Nucleus accumbens (tissue), 56 donors: ENCODE measurements around the gene DNAJB5.
A peak's percentile ranks its signal among the peaks of the same experiment; 100 is the strongest.

Source experiments
- DNase-seq, 56 donors: peaks; one replicate each; lab custom pipeline; 2025; lab: John Stamatoyannopoulos, UW

Gene DNAJB5

DNA sequence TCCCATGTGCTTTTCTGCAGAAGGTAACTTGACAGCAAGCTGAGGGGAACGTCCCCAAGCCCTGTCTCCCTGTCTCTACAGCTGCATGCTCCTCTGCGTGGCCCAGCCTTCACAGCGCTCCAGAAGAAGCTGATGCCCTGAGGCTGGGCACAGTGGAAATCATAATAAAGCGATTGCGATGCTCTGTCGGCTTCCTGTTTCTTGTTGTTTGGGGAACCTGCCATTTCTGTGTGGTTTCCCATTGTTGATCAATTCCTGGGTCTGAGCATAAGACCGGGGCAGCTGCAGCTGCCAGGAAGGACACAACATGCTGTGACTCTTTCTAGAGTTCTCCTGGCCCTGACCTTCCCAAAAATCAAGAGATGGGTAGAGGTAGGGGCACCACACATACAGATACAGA, 7.2 kb upstream of the DNAJB5 start:
- DNase-seq, result no peak

DNA sequence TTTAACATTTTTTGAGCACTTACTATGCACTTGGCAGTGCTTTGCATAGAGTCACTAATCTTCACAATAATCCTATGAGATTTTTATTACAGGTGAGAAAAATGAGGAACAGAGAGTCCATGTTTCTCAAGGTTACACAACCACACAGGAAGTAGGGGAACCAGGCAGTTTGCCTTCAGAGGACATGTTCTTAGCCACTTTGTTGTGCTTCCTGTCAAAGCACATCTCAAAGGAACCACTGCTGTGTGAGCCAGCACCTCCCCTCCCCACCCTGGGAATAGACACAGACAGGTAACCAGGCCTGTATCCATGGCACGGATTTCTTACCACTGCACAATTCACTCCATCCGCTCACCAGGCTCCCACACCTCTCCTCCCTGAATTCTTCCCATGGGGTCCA, 6.3 kb upstream of the DNAJB5 start:
- DNase-seq, result no peak

DNA sequence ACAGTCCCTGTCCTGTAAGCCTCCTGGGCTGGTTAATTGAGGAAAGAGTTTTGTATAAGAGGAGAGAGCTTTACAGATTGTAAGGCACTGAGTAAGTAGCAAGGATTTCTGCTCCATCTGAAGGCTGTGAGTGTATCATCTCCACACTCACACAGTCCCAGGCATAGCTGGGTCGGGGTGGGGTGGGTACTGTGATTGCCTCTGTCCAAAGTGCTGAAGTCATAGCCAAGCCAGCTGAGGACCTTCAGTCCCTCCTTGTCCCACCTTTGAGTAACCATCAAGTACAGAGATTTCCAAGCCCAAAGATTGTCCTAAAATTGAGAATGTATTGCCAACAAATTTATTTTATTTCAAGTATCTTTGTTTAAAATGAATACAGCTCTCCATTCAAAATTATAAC, 5.5 kb upstream of the DNAJB5 start:
- peak in 1 of 56 donors; percentile 15 for DNase-seq

DNA sequence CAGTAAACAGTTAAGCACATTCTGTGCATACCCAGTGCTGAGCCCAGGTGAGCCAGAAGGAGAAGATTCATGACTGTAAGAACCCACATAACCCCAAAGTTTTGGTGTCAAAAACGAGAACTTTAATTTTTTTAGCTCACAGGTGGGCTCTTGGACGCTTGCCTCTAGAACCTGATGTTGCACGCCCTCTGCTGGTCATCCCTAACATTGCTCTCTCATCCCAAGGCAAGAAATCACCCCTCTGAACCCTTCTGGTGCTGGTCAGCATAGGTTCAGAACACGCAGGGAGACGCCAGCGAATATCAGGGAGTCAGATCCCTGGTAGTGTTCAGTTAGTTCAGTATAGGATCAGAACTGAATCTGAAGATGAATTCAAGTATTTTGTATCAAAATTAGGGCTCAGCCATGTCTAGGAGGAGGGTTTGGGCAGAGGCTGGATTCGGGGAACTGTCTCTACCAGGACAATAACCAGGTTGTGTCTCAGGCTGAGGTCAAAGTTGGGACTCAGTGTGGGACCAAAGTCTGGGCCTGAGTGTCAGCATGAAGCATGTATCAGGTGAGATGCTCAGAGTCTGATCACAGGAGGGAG, 4.1 kb upstream of the DNAJB5 start:
- DNase-seq, result peak in 42 of 56 donors; percentile 11 to 83 (median 38)

DNA sequence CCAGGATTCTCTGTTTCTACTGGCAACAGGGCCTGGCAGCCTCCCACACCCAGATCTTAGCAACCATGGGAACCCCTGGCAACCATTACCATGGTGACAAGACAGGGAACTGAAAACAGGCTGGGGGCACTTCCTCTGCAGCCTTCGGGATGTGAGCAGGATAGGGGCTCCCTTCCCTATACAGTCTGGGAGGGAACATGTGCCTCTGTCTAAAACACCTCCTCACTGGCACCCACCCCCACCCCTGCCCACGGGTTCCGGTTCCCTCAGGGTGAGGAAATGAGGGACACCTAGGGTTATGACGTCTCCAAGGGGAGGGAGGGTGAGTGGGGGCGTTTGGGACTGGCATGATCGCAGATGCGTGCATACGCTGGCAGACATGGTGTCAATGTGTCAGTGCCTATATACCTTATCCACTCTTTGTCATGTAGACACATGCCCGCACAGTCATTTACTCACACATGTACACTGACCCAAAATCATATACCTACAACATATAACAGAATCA, 3.0 kb upstream of the DNAJB5 start:
- peak in 48 of 56 donors; percentile 36 to 93 (median 71) for DNase-seq

DNA sequence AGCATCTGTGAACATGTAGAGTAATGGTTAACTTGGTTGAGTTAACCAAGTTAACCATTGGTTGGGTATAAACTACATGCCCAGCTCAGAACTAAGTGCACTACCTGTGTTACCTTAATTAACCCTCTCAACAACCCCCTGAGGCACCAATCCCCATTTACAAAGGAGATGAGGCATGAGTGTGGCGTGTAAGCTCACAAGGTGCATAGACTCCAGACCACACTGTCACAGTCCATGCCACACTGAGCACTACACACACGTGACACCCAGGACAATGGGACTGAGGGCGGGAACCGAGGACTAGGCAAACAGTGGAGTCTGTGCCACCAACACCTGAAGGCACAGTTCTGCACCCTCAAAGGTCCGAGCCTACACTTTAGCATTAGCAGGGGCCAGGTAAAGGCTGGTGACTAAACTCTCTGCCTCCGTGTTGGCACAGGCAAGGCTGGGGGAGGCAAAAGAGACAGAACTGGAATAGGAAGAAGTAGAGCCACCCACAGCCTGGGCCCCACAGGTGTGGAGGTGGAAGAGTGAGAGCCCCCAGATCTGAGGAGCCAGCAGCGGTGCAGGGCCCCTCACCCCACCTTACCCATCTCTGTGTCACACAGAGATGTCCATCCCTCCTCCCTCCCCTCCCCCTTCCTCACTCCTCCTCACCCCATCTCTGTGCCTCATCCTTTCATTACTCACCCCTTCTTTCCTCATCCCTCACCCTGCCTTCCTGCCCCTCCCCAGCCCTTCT, 2.2 kb upstream of the DNAJB5 start:
- peak in 23 of 56 donors; percentile 12 to 68 (median 30) for DNase-seq

DNA sequence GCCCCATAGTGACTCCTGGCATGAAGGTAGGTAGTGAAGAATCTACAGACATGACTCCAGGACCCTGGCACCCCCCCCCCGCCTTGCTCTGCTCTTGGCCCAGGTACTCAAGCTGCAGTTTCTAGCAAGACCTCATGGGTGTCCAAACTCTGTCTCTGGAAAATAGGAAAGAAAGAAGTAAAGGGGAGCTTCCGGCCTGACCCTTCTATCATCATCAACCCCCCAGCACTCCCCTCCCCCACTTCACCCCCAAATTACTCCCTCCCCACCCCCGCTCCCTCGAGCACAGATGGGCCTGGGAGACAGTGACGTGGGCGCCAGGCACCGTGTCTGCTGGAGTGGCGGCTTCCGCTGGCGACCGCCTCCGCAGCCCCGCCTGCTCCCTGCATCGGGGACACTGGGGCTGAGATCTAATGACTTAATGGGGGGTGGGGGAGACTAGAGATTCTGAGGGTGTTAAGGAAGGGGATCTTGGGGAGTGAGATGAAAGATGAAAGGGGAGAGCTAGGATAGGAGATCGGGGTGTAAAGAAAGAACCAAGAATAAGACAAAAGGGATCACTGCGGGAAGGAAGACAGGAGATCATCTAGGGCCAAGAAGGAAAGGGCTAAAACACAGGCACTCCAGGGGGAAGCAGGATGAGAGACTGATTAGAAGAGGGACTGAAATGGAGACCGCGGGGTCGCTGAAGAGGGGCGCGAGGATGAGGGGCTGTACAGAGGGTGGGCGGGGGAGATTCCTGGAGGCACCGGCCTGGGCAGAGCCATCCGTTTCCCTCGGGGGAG, 1.1 kb upstream of the DNAJB5 start:
- DNase-seq, result peak in 48 of 56 donors; percentile 19 to 85 (median 54)

DNA sequence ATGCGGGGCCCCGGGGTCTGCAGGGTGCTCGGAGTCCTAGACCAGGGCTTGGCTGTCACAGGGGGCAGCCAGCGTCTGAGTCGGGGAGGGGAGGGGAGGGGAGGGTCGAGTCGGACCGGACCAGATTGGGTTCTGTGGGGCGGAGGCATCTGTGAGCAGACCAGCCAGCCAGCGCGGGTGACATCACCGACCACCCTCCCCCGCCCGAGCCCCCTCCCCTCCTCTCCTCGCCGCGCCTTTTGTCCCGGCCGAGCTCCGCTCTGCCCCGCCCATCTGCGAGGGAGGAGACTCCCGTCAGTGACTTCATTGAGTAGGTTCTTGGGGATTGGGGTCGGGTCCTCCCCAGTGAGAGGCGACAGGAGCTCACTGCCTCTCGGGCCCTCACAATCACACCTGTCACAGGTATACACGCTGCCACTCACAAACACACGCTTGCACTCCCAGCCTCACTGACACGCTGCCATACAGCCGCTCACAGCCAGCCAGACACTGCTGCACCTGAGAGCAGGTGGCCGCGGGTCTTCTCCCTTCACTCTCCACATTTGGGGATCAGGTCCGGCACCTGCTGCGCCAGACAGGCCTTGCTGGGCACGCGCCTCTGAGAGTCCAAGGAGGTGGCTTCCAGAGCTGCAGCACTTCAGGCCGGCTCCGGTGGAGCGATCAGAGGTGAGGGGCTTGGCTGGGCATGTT, 546 bp downstream of the DNAJB5 start:
- peak in 37 of 56 donors; percentile 28 to 82 (median 56) for DNase-seq

DNA sequence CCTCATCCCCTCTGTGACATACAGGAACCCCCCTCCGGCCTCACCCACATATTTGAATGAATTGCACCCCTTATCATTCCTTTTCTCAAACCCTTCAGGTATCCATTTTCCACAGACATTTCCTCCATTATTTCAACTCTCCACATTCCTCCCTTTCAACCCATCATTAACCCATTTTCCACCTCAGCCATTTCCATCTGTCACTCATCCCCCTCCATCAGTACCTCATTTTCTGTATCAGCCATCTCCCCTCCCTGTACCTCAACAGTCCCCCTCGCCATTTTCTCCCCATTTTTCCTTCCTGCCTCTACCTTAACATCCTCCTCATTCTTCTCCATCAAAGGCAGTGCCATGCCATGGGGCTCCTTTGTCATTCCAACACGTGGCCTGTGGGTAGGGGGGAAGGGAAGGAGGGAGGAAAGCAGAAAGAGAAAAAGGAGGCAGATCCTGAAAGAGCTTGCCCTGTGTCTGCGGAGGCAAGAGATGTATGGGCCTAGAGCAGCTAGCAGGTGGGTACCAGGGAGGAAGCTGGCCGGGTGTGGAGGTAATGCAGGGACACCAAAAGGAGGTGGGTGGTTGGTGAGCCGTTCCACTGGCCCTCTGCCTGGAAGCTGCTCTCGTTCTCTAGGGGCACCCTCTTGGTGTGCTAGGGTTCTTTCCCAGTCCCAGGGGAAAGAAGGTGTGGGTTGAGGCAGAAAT, 1.5 kb downstream of the DNAJB5 start:
- DNase-seq, result peak in 1 of 56 donors; percentile 16

DNA sequence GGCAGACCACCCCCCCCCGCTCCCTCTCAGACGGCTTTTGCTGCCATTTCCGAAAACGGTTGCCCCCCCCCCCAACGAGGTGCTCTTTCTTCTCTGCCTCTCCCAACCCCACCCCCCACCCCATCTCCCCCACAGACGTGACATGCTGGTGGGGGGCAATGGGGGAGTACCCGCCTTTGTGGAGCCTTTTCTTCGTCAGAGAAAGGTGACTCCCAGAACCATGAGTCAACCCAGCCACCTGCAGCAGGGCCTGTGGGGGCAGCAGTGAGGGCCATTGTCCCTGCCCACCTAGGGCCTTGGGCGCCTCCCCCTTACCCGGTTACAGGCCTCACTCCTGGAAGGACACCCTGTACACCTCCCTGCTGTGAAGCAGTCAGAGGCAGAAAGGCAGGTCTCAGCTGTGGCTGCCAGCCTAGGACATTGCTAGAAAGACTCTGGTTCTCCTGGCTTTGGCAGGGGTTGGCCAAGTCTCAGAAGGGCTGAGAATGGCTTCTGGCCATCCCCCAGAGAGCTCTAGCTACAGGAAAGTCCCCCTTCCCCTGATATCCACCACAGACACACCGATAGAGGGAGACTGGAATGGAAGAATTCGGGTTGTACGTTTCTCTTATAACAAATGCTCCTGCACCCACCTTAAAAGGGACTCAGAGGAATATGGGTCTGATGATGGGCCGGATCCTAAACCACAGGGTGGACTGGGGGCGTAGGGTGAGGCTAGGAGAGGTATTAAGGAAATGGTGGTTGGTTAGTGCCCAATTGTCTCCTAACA, 2.2 kb downstream of the DNAJB5 start:
- DNase-seq, result peak in 20 of 56 donors; percentile 14 to 58 (median 36)

DNA sequence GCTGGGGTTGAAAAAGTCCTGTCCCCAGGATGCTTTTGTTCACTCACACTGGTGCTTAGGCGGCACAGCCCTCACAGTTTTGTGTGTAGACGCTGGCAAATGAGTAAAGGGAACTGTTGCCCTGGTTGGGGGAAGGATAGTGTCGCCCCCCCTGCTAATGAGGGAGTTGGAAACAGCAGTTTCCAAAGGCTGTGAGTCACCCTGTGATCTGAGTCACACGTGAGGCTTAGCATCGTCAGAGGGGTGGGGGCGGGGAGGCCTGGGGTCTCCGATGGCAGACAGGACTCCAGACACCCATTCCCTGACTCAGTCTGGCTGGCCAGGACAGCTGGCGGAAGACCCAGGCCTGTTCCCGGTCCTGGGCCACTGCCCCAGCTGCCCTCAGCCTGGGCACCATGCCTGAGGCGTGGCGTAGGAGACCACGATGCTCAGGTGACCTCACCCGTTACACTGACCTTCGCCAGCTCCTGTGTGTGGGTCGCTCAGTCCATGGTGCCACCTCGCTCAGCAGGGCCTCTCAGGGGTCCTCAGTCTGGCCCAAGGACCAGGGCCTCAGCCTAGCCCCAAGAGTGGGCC, 2.9 kb downstream of the DNAJB5 start:
- peak in 30 of 56 donors; percentile 13 to 87 (median 43) for DNase-seq

DNA sequence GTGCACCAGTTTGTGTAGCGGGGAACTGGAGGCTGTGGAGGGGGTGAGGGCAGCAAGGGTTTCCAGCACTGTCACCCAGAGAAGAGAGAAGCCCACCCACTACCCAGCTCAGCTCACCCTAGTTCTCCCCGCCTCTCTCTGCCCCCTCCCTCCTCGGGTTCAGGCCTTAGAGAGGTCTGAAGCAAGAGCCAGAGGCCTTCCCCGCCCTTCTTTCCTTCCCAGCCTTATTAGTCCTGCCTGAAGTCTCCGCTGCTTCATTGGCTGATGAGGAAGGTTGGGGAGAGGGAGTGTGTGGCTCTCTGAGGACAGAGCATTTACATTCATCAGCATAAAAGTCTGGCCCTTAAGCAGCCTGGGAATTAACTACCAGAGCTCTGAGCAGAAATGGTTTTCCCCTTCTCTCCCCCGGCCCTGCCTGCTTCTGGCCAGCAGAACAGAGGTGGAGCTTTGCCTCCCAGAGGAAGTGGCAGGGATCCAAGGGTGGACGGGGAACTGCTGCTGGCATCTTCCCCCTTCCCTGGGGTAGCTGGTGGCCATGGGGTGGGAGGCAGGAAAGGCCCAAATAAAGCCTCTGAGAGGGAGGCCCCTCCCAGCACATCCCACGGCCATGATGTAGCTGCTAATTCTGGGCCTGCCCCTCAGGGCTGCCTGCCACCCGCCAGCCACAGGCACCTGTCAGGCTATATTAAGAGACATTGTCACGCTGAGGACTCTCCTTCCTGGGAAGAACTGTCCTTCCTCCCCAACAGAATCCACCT, 4.1 kb downstream of the DNAJB5 start:
- peak in 28 of 56 donors; percentile 14 to 69 (median 40) for DNase-seq

DNA sequence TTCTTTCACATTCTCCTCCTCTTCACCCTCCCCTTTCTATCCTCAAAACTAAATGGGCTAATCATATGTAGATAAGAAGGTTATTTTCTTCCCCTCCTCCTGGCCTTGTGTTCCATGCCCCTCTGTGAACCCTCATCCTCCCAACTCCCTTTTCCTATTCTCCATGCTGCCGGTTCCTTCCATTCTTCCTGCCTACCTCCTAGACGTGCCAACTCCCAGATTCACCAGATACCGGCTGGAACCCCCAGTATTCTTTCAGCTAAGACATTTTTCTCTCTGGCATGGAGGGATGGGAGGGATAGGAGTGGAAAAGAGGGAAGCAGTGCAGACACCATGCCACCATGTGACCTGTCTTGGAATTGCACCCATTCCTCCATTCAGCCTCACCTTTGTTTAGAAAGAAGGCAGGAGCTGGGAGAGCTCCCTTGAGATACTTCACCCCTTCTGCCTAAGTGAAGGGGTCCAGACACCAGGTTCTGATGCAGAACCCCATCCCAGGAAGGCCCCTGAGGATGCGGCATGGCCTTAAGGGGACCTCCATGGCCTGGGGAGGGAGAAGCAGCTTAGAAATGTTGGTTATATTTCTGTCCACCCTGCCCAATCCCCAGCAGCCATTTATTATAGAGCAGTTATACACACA, 4.8 kb downstream of the DNAJB5 start:
- peak in 30 of 56 donors; percentile 9 to 71 (median 31) for DNase-seq

DNA sequence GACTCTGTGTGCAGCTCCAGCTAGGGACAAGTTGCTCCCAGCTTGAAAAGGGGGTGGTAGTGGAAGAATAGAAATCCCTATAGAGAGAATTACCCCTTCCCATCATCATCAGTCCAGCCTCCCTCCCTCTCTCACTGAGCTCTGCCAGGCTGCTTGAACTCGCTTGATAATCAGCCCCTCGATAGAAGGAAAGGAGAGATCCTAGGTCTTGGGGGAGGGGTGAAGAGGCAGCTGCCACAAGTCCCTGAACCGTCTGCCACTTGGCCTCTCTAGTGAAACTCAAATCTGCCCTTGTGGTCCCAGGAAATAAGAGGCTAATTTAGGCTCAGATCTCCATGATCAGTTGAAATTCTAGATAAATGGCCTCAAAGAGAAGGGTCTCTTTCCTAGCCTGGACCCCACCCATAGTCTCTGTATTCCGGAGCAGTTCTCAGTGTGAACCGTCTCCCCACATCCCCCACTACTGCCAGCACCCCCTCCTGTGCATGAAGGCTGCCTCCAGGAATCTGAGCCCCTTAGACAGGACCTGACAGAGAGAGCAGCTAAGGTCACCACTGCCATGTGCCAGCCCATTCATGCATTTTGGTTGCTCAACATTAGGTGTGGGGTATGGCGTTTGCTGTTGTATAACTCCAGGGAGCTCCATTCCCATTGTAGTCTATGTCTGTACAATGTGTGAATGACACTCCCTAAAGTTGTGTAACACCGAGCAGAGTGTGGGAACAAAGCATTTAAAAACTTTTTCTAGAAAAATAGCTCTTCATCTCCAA, 5.5 kb downstream of the DNAJB5 start:
- peak in 8 of 56 donors; percentile 12 to 31 (median 18) for DNase-seq

DNA sequence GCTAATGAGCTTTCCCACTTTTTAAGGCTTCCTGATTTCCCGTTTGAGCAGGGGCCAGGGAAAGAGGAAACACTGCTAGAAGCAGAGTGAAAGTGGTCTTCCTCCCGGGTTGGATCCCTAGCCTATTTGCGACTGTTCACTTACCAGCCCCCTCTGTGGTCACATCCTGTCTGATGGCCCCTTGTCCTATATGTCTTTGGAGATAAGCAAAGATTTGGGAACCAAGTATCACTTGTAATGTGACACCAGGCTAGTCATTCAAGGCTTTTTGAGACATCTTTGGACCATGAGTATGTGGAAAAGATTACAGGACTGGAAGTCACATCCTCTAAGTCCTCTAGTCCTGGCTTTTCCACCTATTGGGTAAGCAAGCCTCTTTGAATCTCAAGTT, 6.1 kb downstream of the DNAJB5 start:
- no peak for DNase-seq

DNA sequence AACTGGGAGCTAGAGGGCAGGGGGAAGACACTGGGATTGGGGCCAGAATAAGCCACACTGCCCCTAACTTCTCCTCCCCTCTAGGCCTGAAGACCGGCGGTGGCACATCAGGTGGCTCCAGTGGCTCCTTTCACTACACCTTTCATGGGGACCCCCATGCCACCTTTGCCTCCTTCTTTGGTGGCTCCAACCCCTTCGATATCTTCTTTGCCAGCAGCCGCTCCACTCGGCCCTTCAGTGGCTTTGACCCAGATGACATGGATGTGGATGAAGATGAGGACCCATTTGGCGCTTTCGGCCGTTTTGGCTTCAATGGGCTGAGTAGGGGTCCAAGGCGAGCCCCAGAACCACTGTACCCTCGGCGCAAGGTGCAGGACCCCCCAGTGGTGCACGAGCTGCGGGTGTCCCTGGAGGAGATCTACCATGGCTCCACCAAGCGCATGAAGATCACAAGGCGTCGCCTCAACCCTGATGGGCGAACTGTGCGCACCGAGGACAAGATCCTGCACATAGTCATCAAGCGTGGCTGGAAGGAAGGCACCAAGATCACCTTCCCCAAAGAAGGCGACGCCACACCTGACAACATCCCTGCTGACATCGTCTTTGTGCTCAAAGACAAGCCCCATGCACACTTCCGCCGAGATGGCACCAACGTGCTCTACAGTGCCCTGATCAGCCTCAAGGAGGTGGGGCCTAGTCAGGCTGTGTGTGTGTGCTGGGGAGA, 6.8 kb downstream of the DNAJB5 start:
- DNase-seq, result no peak
